Smooth muscle cell (in vitro differentiated cells): ENCODE data around the gene TMPRSS11E. TPM values are rescaled to one million over a fixed set of nuclear protein-coding genes. Genes with fewer than 3 reads are reported as not detected.
"Not testable (repeated sequence)": the region's sequence is repeated elsewhere in the genome, so short reads cannot be mapped to it uniquely, and the experiment has no call there.

Experiments
- DNase-seq: peaks from one replicate; lab custom pipeline; 2025; ENCODE audit not compliant: unreplicated experiment; lab: John Stamatoyannopoulos, UW
- H2AFZ ChIP-seq: fragments of 200-600 bp; sonication (generic); 2 replicates; pipeline ENCODE4 v1.6.0; 2016; ENCODE audit warnings: antibody characterized with exemption, low read depth, mild to moderate bottlenecking
- H3F3A ChIP-seq: fragments of 200-600 bp; sonication (generic); 2 replicates; pipeline ENCODE4 v1.6.0; 2017; ENCODE audit warnings: antibody characterized with exemption, low read depth
- H3K27ac ChIP-seq: fragments of 200-600 bp; sonication (generic); 2 replicates; pipeline ENCODE4 v1.5.1; 2016; ENCODE audit warnings: low read depth, mild to moderate bottlenecking
- H3K27me3 ChIP-seq: fragments of 200-600 bp; sonication (generic); 2 replicates; pipeline ENCODE4 v1.6.1; 2016; ENCODE audit warnings: low read depth, mild to moderate bottlenecking
- H3K36me3 ChIP-seq: fragments of 200-600 bp; sonication (generic); 2 replicates; pipeline ENCODE4 v1.5.1; 2016; ENCODE audit warnings: low read depth
- H3K4me1 ChIP-seq: fragments of 200-600 bp; sonication (generic); 2 replicates; pipeline ENCODE4 v1.5.1; 2016; ENCODE audit warnings: low read depth
- H3K4me2 ChIP-seq: fragments of 200-600 bp; sonication (generic); 2 replicates; pipeline ENCODE4 v1.6.0; 2016; ENCODE audit warnings: mild to moderate bottlenecking
- H3K4me3 ChIP-seq: fragments of 200-600 bp; sonication (generic); 2 replicates; pipeline ENCODE4 v1.5.1; 2016; ENCODE audit warnings: mild to moderate bottlenecking
- H3K79me2 ChIP-seq: fragments of 200-600 bp; sonication (generic); 2 replicates; pipeline ENCODE4 v1.6.0; 2016; ENCODE audit warnings: low read depth, mild to moderate bottlenecking
- H3K9ac ChIP-seq: fragments of 200-600 bp; sonication (generic); 2 replicates; pipeline ENCODE4 v1.6.0; 2016; ENCODE audit warnings: low read depth
- H3K9me3 ChIP-seq: fragments of 200-600 bp; sonication (generic); replicated peaks from 2 replicates; pipeline ENCODE4 v1.5.1; 2016; ENCODE audit warnings: low read depth
- H4K20me1 ChIP-seq: fragments of 200-600 bp; sonication (generic); 2 replicates; pipeline ENCODE4 v1.6.0; 2016; ENCODE audit warnings: low read depth
- WGBS: methylation state at CpG from one replicate; pipeline ENCODE4 v1.1.7; 2016; ENCODE audit warnings: low lambda C conversion rate; 5-methylcytosine and 5-hydroxymethylcytosine counted together
- polyA plus RNA-seq: library from polyadenylated mRNA; unstranded; fragments of >200 nt; fragmentation: Nextera tagmentation; extraction: Ambion mirVana; gene quantifications from 2 replicates; pipeline ENCODE4 v1.2.1, GENCODE V29; 2016
- total RNA-seq: library from RNA; depleted of rRNA; stranded (reverse); fragments of >200 nt; gene quantifications from 2 replicates; pipeline ENCODE4 v1.2.3, GENCODE V29; 2014
- TF ChIP-seq, protein P1 (sequence below): fragments of 200-600 bp; sonication (generic); IDR thresholded peaks from 2 replicates; pipeline ENCODE4 v1.5.1; 2017; ENCODE audit warnings: borderline replicate concordance, mild to moderate bottlenecking, antibody characterized with exemption; ENCODE audit not compliant: insufficient read depth, poor library complexity, severe bottlenecking

Gene TMPRSS11E
- total and polyA plus RNA-seq, 2 experiments from 2014 or later = 1.0 to 14.7 TPM

DNA sequence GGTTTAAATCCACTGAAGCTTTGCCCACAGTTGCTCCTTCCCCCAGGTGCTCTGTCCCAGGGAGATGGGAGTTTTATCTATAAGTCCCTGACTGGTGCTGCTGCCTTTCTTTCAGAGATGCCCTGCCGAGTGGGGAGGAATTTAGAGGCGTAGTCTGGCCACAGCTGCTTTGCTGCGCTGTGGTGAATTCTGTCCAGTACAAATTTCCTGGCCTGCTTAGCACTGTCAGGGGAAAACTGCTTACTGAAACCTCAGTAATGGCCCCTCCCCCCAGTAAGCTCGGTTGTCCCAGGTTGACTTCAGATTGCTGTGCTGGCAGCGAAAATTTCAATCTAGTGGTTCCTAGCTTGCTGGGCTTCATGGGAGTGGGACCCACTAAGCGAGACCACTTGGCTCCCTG lies 88.7 kb downstream of the TMPRSS11E start:
- H3K4me3 ChIP-seq = no peak overlapping the region
- H3K27ac ChIP-seq = no peak overlapping the region
- H3K4me2 ChIP-seq = no peak overlapping the region
- no peak overlapping the region for H3K9ac ChIP-seq
- H4K20me1 ChIP-seq = no peaks in the 10 kb centered on the region
- H3K9me3 ChIP-seq = no peaks in the 10 kb centered on the region
- DNase-seq = no peak
- H2AFZ ChIP-seq = no peak overlapping the region
- H3K36me3 ChIP-seq = no peaks in the 10 kb centered on the region
- H3K79me2 ChIP-seq = no peaks in the 10 kb centered on the region
- H3K27me3 ChIP-seq = no peaks in the 10 kb centered on the region
- TF ChIP-seq, protein P1, sequence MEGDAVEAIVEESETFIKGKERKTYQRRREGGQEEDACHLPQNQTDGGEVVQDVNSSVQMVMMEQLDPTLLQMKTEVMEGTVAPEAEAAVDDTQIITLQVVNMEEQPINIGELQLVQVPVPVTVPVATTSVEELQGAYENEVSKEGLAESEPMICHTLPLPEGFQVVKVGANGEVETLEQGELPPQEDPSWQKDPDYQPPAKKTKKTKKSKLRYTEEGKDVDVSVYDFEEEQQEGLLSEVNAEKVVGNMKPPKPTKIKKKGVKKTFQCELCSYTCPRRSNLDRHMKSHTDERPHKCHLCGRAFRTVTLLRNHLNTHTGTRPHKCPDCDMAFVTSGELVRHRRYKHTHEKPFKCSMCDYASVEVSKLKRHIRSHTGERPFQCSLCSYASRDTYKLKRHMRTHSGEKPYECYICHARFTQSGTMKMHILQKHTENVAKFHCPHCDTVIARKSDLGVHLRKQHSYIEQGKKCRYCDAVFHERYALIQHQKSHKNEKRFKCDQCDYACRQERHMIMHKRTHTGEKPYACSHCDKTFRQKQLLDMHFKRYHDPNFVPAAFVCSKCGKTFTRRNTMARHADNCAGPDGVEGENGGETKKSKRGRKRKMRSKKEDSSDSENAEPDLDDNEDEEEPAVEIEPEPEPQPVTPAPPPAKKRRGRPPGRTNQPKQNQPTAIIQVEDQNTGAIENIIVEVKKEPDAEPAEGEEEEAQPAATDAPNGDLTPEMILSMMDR = no peak
- no peaks in the 10 kb centered on the region for H3K4me1 ChIP-seq
- no CpG with 5 or more reads among the region's 6 CpGs for WGBS
- no peaks in the 10 kb centered on the region for H3F3A ChIP-seq

DNA sequence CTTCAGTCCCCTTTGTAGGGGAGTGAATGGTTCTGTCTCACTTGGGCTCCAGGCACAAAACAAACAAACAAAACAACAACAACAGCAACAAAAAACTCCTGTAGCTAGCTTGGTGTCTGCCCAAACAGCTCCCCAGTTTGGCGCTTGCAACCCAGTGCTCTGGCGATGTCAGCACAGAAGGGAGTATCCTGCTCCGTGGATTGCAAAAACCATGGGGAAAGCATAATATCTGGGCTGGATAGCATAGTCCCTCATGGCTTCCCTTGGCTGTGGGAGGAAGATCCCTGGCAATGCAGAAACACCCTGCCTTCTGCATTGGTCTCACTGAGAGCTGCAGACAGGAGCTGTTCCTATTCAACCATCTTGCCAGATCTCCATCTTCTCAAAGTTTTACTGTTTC lies 89.1 kb downstream of the TMPRSS11E start:
- TF ChIP-seq, protein P1 = no peak
- Histone ChIP-seq H3K4me1 (no peaks in the 10 kb centered on the region), H2AFZ (no peak overlapping the region), H3K4me2 (no peak overlapping the region), H3K36me3 (no peaks in the 10 kb centered on the region), H3K27me3 (no peaks in the 10 kb centered on the region), H3K4me3 (no peak overlapping the region), H3K9ac (no peak overlapping the region), H3F3A (no peaks in the 10 kb centered on the region), H3K9me3 (no peaks in the 10 kb centered on the region), H3K27ac (no peak overlapping the region), H4K20me1 (no peaks in the 10 kb centered on the region), H3K79me2 (no peaks in the 10 kb centered on the region)
- no CpG with 5 or more reads among the region's 3 CpGs for WGBS
- DNase-seq = no peak

DNA sequence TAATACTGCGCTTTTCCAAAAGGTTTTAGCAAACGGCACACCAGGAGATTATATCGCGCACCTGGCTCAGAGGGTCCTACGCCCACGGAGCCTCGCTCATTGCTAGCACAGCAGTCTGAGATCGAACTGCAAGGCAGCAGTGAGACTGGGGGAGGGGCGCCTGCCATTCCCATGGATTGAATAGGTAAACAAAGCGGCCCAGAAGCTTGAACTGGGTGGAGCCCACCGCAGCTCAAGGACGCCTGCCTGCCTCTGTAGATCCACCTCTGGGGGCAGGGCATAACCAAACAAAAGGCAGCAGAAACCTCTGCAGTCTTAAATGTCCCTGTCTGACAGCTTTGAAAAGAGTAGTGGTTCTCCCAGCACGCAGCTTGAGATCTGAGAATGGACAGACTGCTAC lies 95.5 kb downstream of the TMPRSS11E start:
- H3F3A ChIP-seq, H3K9ac ChIP-seq, H3K4me2 ChIP-seq, H3K4me3 ChIP-seq, H3K4me1 ChIP-seq, H3K9me3 ChIP-seq, H3K27ac ChIP-seq, H4K20me1 ChIP-seq, H3K27me3 ChIP-seq, H3K36me3 ChIP-seq, H2AFZ ChIP-seq, DNase-seq, H3K79me2 ChIP-seq: not testable (repeated sequence)
- no CpG with 5 or more reads among the region's 13 CpGs for WGBS

Other genes starting within 250 kb of the TMPRSS11E start
- gene TMPRSS11B, start 201.8 kb upstream of the TMPRSS11E start, total RNA-seq = 0.27 and 0.58 TPM in 2 replicates
- gene TMPRSS11B, start 201.8 kb upstream of the TMPRSS11E start, polyA plus RNA-seq = 0.26 and 1.7 TPM in 2 replicates
- 59.1 and 89.7 TPM in 2 replicates for gene YTHDC1, start 97.4 kb upstream of the TMPRSS11E start, total RNA-seq
- 34.3 and 49.0 TPM in 2 replicates for gene YTHDC1, start 97.4 kb upstream of the TMPRSS11E start, polyA plus RNA-seq
- not detected in 2 replicates for gene UGT2B17, start 128.9 kb downstream of the TMPRSS11E start, total RNA-seq
- not detected in 2 replicates for gene UGT2B17, start 128.9 kb downstream of the TMPRSS11E start, polyA plus RNA-seq
- gene UGT2B15, start 223.2 kb downstream of the TMPRSS11E start, total RNA-seq = not detected in 2 replicates
- 0.08 TPM in 1 of 2 replicates, not detected in the other for gene UGT2B15, start 223.2 kb downstream of the TMPRSS11E start, polyA plus RNA-seq